Hematopoietic multipotent progenitor cell treated with erythropoietin and hydrocortisone succinate and interleukin-3 and kit ligand, for 6 days (in vitro differentiated cells): ENCODE data around the gene LRRC74A.

ENCODE experiments used
- DNase-seq: peaks from one replicate; pipeline ENCODE4 v3.0.0-alpha.2; 2015

Gene LRRC74A

DNA sequence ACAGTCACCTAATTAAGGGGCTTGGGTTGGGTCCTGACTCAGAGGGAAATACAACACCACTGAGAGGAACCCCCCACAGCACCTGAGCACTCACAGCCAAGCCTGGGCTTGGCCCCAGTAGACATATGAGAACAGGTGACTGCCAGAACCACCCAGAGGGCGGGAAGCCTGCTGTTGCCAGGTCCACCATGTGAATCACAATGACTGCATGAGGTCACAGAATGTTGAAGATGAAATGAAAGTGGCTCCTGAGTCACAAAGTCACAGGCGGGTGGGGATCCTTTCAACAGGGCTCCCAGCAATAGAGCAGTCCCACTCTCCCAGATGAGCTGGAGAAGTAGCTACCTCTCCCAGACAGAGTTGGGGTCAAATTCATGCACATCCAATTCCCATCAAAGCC is at the start of gene LRRC74A:
Gene LRRC74A, plus strand, starts transcription at position 287 of the 400 bp plus-strand sequence. CDS start 290 bp downstream, outside the sequence.
- no peak for DNase-seq

DNA sequence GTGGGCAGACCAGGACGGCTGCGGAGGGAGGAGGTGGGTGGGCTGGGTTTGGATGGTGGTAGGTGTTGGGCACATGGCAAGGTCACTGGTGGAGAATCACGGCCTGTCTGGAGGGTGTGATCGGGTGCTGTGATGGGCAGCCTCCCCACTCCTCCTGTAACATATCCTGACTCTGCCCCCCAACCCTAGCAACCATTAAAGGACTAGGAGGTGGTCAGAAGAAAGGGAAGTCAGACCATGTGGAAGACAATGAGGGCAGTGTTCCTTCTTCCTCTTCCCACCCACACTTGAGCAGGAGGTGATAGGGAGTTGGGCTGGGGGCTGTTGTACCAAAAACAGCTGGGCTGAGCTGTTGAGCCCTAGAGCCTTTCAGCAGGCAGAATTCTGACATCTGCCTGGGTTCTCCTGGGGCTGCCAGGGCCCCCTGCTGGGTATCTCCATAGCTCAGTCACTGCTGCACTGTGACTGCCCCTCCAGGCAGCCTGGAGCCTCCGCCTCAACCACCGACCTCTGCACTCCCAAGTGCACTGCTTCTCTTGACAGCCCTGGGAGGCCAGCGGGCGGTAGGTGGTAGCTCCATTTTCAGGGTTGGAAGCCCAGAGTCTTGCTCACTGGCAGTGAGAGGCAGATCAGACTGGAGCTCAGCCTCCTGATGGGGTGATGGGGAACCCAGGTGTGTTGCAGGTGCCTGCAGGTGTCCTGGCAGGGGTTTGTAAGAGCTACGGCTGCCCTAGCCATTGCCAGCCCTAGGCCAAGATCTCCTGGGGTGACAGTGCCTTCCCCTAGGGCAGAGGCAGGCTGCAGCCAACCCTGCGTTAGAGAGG is 49.6 kb upstream of the LRRC74A start:
- DNase-seq = peak; percentile 59

DNA sequence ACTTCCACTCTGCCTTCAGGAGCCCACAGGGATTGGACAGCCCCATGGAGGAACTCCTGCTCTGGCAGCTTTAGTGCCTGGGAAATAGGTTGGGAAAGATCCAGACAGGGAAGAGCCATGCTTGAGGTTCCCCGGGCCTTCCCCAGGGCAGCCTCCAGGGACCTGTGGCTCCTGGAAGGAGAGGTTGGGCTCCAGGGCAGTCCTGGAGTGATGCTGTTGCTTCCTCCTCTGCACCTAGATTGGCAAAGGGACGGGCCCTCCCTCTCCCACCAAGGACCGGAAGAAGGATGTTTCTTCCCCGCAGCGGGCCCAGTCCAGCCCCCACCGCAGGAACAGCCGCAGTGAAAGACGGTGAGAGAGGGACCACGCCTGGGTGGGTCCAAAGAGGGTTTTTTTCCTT is 48.5 kb upstream of the LRRC74A start:
- no peak for DNase-seq

DNA sequence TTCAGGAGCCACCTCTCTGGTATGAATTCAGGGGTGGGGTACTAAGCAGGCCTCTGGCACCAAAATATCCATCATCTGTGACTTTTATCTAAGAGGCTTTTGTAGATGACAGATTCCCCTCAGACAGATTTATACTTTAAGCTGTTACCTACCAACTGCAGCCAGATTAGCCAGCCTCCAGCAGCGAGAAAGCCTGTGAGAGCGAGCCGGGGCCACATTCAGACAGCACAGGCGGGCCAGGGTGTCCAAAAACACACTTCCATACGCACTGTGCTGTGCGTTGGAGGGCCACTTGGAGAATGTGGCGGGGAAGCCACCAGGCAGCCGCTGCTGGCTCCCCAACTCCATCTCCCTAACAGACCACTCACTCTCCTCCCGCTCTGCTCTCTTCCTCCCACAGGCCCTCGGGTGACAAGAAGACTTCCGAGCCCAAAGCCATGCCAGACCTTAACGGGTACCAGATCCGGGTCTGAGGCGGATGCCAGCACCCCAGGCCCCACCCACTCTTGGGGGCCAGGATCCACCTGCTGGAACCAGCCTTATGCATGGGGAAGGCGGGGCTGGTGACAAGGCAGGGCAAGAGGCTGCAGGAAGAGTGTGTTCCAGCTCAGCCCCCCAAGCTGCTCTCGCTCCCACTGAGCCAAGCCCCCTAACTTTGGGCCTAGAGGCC is 47.5 kb upstream of the LRRC74A start:
- DNase-seq = no peak

DNA sequence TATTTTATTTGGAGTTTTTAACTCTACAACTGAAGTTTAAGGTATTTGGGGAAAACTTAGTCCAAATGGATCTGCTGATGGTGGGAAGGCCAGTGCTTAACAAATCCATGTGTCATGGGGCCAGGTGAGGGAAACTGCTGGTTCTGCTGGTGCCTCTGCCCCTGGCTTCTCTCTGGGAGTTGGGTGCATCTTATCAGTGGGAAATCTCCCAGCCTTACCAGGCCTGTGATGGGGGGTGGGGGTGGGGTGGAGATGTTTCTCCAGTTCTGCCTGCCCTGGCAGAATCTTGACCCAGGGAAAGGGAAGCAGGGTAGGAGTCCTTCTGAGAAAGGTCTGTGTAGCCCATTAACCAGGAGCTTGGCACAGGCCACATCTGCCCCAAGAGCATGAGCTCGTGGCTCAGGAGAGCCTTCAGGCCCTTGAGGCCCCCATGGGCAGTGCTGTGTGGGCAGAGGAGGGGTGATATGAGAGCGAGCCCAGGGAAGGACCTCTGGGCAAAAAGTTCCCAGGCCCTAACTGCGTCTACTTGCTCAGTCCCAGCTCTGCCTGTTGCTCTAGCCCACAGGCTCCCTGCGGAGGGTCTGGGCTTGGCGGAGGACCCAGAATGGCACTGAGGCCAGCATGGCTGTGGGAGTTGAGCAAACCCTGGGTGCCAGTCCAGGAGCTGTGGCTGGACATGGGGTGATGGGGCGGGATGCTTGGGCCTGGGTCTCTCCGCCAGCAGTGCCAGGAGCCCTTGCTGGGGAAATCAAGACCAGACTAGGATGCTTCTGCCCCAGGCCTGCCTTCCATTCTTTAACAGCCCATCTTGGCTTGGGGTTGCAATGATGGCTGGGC is 46.8 kb upstream of the LRRC74A start:
- DNase-seq = no peak

DNA sequence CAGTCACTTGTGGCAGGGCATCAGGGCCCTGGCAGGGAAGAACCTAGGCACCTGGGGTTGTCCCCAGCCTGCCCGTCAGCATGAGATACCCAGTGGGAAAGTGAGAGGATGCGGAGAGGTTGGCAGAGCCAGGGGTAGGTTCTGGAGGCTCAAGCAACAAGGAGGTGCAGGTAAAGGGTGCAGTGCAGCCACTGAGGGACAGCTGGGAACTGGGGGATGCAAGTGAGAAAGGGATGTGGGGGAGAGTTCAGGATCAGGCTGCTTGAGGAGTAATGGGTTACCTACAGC is 46.2 kb upstream of the LRRC74A start:
- no peak for DNase-seq

DNA sequence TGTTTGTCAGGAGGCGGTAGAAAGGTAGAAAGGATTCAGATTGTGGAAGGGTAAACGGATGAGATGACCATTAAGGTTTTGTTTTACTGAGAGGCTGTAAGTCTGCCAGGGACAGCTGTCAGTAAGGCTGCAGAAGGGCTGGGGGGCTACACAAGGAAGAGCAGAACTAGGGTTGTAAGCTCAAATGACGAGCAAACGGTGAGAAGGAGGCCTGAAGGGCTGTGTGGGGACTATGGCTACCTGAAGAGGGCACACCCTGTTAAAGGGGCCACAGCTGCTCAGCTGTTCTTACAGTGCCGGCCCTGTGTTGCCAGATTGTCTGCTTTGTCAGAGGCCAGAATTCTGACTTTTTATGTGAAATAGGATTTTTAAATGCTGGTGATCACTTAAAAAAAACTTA is 45.8 kb upstream of the LRRC74A start:
- DNase-seq = no peak

DNA sequence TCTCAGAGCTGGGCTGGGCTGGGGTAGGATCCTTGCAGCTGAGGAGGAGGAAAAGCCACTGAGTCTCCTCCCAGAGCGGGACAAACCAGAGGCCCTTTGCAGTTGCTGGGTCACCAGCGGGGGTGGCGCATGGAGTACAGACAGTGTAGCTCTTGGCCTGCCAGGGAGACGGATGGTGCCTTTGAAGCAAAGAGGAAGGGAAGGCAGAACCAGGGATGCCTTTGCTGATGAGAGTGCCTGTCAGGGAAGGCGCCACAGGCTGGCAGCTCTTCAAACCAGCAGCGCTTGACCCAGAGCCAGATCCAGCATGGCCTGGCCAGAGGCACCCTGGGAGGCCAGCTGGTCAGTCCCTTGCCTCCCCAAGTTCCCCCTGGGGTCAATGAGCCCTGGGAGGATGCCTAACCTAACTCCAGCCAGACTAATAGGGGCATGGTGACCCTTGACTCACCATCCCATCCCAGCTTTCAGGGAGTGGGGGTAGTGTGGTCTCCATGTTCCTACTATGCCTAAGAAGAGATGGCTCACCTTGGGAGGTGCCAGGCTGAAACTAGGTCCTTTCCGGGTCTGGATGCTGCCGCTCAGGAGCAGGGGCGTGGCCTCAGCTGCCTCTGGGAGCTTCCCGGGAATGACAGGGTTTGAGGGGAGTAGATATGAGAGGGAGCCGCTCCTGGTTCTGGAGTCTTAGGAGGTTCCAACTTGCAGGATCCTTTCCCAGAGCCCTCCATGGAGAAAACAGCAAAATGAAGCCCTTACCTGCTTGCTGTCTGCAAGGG is 45.1 kb upstream of the LRRC74A start:
- no peak for DNase-seq

DNA sequence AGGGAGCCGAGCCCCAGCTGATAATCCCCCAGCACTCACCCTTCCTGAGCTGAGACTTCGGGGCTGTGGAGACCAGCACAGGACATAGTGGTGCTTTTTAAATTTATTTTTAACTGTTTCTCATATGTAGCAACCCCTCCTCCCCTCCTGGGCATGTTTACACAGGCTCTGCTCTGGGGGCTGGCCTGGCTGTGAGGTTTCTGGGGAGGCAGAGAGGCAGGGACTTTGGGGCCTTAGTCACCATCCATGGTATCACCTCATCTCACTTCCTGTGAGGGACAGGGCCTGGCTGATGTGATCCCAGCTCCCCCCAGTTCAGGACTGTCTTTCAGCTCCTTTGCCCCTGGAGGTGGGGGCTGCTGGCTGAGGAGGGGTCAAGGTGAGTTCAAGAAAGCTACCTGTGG is 44.6 kb upstream of the LRRC74A start:
- DNase-seq = no peak

DNA sequence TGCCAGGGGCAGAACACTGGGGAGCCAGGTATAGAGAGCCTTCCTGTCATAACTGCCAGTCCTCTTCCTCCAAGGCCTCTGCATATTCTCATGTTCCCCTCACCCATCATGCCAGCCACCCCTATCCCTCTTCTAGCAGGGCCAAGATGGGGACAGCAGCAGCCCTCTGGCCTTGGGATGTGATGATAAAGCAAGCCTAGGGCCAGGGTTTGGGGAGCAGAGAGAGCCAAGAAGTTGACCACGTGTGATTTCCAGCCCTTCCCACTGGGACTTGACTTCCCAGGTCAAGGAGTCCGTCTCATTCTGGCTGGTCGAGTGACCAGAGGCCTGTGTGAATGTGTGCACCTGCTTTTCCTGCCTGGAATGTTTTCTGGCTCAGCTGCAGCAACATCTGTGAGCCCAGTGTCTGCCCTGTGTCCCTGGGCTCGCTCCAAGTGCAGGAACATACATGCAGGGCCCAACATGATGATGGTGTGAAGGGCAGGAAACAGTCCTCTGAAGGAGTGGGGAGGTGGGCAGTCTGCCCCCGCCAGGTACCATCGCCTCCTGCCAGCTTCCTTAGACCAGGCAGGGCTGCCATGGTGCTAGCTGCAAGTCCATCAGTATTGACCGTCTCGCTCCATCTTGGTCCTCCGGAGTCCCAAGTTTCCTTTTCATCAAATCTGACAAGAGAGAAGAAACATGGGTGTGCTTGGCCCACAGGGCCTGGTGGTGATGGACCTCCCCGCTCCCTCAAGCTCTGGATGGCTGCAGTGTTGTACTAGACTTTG is 43.9 kb upstream of the LRRC74A start:
- no peak for DNase-seq

DNA sequence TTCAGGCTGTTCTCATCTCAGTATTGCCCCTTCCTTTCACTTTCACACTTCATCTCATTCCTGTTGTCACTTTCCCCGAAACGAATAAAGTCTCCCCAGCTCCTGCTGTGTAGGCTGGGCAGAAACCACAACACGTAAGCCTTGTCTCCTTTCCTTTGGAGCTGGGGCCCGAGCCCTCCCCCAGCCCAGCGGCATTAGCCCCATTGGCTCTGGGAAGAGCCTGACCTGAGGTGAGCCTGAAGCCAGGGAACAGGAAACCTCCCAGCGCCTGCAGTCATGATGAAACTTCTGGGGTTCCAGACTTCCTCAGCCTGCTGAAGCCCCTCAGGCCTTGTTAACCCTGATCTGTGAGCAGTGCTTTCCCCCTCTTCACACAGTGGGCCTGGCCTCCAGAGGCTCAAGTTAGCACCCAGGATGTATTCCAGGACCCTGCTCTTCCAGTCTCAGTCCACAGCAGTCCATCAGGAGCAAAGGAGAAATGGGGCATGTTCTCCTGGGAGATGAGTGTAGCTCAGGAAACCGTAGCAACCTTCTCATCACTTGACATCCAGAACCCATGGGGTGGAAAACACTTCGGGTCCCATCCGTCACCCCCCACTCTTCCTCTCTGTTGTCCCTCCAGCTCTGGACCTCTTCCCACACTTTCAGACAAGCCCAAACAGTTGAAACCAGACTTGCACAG is 43.2 kb upstream of the LRRC74A start:
- DNase-seq = no peak

DNA sequence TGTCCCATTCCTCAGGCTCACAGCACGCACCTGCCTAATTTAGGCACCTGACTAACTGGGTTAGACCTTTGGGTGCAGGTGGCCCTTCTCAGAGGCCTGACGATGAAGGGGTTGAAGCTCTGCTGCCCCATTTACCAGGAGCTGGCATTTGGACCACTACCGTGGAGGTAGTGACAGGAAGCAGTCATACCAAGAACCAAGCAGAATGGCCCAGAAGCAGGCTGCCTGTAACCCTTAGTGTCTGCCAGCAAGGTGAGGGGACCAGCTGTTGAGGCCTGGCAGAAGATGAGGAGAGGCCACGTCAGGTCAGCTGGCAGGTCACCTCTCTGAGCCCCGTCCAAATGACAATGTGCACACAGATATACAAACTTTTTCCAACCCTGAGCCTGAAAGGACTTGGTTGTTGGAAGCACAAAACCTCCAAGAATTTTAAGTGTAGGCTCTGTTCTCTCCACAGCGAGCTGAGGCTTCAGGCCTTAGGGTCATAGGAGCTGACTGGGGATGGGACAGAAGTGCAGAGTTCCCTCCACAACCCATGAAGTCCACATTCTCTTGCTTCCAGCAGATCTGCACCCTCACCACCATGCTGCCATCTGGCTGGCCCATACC is 41.8 kb upstream of the LRRC74A start:
- no peak for DNase-seq

DNA sequence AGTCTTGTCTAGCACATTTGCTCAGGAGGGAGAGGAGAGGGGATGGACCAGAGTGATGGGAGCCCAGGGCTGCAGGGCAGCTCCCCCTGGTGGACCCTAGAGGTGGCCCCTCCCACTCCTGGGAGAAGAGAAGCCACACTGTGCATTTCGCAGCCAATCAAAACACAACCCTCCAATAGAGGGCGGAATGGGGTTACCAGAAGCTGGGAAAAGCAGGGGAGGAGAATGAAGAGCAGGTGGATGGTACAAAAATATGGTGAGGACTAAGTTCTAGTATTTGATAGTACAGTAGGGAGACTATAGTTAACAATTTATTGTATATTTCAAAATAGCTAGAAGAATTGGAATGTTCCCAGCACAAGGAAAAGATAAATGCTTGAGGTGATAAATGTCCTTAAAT is 41.3 kb upstream of the LRRC74A start:
- DNase-seq = peak; percentile 93

DNA sequence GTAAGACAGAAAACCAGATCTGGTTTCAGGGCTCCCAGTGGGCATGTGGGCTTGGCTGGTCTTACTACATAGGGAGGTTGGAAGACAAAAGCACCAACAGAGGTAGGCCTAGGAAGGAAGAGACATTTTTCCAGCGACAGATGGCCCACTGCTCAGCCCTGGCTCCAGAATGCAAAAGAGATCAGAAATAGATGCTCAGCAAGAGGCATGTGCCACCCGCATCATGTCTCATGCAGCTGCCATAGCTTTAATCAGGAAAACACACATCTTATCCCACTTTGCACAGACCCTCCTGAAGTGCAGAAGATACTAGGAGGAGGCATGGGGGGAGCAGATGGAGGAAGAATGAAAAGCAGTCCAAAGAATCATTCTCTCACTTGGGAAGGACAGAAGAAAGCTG is 39.6 kb upstream of the LRRC74A start:
- no peak for DNase-seq

DNA sequence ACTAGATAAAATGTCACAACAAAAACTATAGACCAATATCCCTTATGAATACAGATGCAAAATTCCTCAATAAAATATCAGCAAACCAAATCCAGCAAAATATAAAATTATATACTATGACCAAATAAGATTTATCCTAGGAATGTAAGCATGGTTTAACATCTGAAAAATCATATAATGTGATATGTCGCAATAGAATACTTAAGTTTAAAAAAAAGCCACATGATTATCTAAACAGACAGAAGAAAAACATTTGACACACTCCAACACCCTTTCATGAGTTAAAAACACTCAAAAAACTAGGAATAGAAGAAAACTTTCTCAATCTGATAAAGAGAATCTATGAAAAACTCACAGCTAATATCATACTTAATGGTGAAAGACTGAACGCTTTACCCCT is 33.8 kb upstream of the LRRC74A start:
- DNase-seq = no peak

DNA sequence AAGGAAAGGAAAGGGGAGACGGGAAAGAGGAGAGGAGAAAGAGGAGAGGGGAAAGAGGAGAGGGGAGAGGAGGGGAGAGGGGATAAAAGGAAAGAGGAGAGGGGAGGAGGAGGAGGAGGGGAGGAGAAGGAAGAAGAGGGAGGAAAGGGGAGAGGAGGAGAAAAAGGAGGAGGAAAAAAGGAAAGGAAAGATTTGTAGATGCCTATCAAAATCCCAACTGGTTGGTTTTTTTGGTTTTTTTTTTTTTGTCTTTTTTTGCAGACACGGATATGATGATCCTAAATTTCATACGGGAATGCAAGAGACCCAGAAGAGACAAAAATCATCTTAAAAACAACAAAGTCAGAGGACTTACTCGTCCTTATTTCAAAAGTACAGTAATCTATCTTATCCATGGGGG is 32.9 kb upstream of the LRRC74A start:
- no peak for DNase-seq

DNA sequence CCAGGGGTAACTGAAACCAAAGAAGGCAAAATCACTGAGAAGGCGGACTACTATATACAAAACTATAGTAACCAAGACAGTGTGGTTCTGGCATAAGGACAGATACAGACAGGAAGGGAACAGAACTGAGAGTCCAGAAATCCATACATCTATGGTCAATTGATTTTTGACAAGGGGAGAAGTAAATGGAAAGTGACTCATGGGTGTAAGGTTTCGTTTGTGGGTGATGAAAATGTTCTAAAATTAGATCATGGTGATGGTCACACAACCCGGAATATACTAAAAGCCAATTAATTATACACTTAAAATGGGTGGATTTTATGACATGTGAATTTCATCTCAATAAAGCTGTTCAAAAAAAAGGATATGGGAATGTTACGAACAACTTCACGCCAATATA is 32.3 kb upstream of the LRRC74A start:
- no peak for DNase-seq

DNA sequence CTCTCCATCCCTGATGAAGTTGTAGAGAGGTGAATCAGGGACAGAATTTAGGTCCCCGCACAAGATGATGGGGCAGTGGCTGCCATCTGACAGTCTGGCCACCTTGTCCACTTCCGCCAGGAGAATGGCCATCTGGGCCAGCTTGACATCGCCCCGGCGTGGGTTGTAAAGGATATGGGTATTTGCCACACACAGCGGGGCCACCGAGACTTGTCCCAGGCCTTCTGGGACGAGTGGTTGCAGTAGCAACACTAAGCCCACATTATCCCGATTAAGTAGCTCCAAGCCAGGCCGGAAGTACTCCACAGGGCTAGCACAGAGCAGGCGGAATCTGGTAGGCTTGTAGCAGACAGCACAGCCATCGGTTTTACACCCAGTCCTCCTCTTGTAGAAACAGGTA is 19.8 kb upstream of the LRRC74A start:
- DNase-seq = no peak

DNA sequence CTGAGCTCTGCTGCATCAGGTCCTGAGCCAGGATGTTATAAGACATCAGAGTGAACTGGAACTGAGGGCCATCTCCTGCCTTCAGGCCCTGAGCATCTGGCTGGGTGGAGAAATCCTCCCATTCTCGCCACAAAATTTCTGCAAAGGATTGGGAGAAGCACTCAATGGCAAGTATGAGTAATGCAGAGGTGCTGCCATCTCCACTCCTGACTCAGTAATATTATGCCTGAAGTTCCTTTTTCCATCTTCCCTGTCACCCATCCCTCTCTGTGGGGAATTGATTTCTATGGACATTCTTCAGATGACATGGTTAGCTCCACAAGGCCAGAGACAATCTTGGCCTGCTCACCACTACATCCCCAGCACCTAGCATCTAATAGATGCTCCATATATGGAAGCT is 18.2 kb upstream of the LRRC74A start:
- DNase-seq = no peak

DNA sequence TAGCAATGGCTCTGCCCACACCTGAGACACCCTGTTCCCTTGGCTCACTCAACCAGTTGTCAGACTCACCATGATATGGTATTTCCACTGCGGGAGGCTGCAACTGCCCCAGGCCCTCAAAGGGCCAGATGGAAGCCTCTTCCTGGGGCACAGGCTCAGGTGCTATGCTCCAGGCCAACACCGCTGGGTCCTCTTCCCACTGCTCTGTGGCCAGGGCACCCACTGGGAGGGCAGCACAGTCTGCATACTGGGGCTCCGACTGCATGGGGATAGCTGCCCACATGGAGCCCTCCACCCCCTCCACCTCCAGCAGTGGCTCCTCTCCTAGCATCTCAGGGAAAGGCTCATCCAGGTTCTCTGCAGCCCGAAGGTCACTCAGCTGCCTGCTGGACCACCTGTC is 17.2 kb upstream of the LRRC74A start:
- DNase-seq = no peak

DNA sequence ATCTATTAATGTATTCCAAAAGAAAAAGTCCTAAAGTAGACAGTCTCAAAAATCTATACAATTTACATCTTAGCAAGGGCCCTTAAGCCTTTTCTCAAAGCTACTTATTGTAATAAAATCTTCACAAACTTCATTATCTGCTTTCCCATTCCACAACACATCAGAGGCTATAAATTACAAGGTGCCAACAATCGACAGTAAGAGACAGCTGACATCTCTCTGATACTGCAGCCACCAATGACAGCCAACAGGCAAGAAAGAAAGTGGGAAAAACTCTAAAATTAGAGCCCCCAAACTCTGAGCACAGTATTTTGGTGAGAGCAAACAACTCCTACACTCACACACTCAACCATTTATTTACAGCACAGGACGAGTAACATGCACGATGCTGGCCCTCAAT is 15.7 kb upstream of the LRRC74A start:
- peak; percentile 34 for DNase-seq
